Measurements from ENCODE around the gene SOX6.

DNA sequence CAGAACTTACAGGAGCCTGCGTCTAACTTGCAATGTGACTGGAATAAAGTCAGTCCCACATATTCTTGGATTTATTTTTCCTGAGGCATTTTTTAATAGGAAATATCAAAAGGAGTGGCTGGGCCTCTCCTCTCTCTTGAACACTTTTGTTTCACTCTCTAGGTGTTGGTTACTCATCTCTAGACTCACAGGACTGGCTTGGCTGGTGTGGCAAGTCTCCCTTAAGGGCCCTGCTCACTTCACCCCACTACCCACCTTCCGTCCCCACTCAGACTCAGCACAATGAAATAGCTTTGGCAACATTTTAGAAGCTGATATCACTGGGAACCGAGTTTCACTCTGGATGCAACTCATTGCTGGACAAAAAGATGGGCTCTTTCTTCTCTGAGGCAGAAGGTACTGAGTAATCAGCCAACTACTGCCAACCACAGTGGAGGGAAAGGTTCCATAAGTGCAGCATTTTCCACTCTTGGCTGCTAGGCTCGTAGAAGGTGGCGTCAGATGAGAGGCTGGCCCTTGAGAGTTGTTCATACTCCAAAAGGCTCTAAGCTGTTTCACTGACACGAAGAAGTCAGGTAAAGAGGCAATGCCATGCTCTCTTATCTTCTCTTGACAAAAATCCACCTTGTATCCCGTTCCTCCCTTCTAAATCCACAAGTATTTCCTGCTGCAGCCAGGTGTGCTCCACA, 390.6 kb downstream of the SOX6 start:
- TF ChIP-seq EZH2 (IDR thresholded peaks at IDR 0.05; ENCODE audit: low read length, missing control alignments) (no peak), CTCF (conservative IDR thresholded peaks at IDR 0.05 in 1 of 2, IDR thresholded peaks at IDR 0.05 in 1 of 2; ENCODE audit: low read depth in 1 of 2, low read length in 2 of 2) (no peak)

Data from fibroblast of lung (primary cell).